ENCODE results near the gene C1orf53. TPM values are rescaled to one million over a fixed set of nuclear protein-coding genes. Genes with fewer than 3 reads are reported as not detected.

Gene C1orf53
- total RNA-seq, 3 donors from 2014 or later (not counting 1 experiment from before 2014, with no cell fraction given): not detected

GRCh38 chr1:197905699-197906351, 3.4 kb downstream of the C1orf53 start:
- ATAC-seq (no peak), DNase-seq (no peak)
- Histone ChIP-seq H3K4me1 (ENCODE audit: control insufficient read depth, insufficient read depth, low read length) (peaks cover 19% of the 10 kb centered on the region), H3K9me3 (ENCODE audit: control insufficient read depth, insufficient read depth, low read length) (no peaks in the 10 kb centered on the region), H3K4me3 (ENCODE audit: low read length) (no peak overlapping the region), H3K36me3 (ENCODE audit: control insufficient read depth, insufficient read depth, low read length) (no peaks in the 10 kb centered on the region), H3K27me3 (ENCODE audit: control insufficient read depth, insufficient read depth, low read length) (peaks cover 55% of the 10 kb centered on the region), H3K27ac (ENCODE audit: low read length) (no peak overlapping the region)
- no peak for TF ChIP-seq CTCF (IDR thresholded peaks at IDR 0.05)
- H3K4me3 Mint-ChIP-seq: no peak overlapping the region
- H3K27me3 Mint-ChIP-seq (ENCODE audit: low read depth in 2 of 2): peaks cover 48 to 71% of the 10 kb centered on the region in 2 donors
- H3K4me1 Mint-ChIP-seq: peaks cover 38 to 39% of the 10 kb centered on the region in 2 donors
- WGBS (ENCODE audit: insufficient coverage): 44% methylated on average over 3 of the region's 5 CpGs
- intact Hi-C loops (cut with micrococcal nuclease): no loop called here
- no peaks in the 10 kb centered on the region for H3K9me3 Mint-ChIP-seq
- H3K27ac Mint-ChIP-seq: no peak overlapping the region
- H3K36me3 Mint-ChIP-seq: no peaks in the 10 kb centered on the region

DNA sequence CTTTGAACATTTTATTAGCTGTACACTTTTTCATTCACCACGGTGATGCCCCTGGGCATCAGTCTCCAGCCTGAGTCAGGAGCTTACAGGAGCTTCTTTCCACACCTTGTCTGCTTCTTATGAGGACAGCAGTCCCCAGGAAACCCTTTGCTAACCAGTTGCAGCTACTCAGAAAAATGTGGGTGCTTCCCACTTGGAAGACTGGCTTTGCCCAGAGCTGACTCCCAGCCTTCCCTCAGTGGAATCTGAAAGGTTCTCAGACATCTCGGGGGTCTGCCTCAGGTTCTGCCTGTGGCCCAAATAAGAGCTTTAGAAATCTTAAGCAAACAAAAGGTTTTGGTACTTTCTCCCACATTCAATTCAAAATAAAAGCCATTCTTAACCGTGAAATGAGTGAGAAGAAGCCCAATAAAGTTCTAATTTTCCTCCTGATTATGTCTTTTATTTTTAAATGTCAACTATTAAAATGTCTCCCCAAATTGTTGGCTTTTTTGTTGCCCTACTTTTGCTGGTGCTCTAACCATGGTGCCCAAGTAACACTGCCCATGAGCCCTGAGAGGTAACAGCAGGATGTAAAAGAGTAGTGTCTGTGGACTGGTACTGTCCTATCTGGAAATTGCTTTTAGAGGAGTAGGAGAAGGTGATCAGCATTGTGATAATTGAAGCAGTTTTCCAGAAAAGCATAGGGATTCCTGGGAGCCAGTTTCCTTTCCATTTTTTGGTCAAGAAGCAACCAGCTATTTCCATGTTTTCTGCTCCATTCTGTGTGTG, 5.6 kb downstream of the C1orf53 start:
- Histone ChIP-seq H3K4me1 (ENCODE audit: control insufficient read depth, insufficient read depth, low read length) (peaks cover 36% of the 10 kb centered on the region), H3K27me3 (ENCODE audit: control insufficient read depth, insufficient read depth, low read length) (peaks cover 76% of the 10 kb centered on the region), H3K4me3 (ENCODE audit: low read length) (no peak overlapping the region), H3K27ac (ENCODE audit: low read length) (no peak overlapping the region), H3K36me3 (ENCODE audit: control insufficient read depth, insufficient read depth, low read length) (no peaks in the 10 kb centered on the region), H3K9me3 (ENCODE audit: control insufficient read depth, insufficient read depth, low read length) (no peaks in the 10 kb centered on the region)
- intact Hi-C loops (cut with micrococcal nuclease): no loop called here
- peaks cover 43 to 48% of the 10 kb centered on the region in 2 donors for H3K4me1 Mint-ChIP-seq
- no peaks in the 10 kb centered on the region for H3K36me3 Mint-ChIP-seq
- ATAC-seq (no peak), DNase-seq (no peak)
- WGBS (ENCODE audit: insufficient coverage): 11% methylated on average over 2 of the region's 3 CpGs
- H3K9me3 Mint-ChIP-seq: no peaks in the 10 kb centered on the region
- no peak overlapping the region for H3K4me3 Mint-ChIP-seq
- H3K27ac Mint-ChIP-seq: no peak overlapping the region
- no peak for TF ChIP-seq CTCF (IDR thresholded peaks at IDR 0.05)
- peaks cover 63 to 86% of the 10 kb centered on the region in 2 donors for H3K27me3 Mint-ChIP-seq (ENCODE audit: low read depth in 2 of 2)

- Mint-ChIP-seq H3K4me3 (no peak overlapping the region), H3K27ac (no peak overlapping the region), H3K36me3 (no peaks in the 10 kb centered on the region), H3K4me1 (peaks cover 39 to 47% of the 10 kb centered on the region in 2 donors), H3K9me3 (no peaks in the 10 kb centered on the region), H3K27me3 (ENCODE audit: low read depth in 2 of 2) (peaks cover 70 to 87% of the 10 kb centered on the region in 2 donors)
- intact Hi-C loops (cut with micrococcal nuclease): no loop called here
- Histone ChIP-seq H3K4me3 (ENCODE audit: low read length) (no peak overlapping the region), H3K27me3 (ENCODE audit: control insufficient read depth, insufficient read depth, low read length) (peaks cover 79% of the 10 kb centered on the region), H3K9me3 (ENCODE audit: control insufficient read depth, insufficient read depth, low read length) (no peaks in the 10 kb centered on the region), H3K4me1 (ENCODE audit: control insufficient read depth, insufficient read depth, low read length) (peaks cover 40% of the 10 kb centered on the region), H3K36me3 (ENCODE audit: control insufficient read depth, insufficient read depth, low read length) (no peaks in the 10 kb centered on the region), H3K27ac (ENCODE audit: low read length) (no peak overlapping the region)
- no peak for TF ChIP-seq CTCF (IDR thresholded peaks at IDR 0.05)
- WGBS (ENCODE audit: insufficient coverage): 5% methylated on average over 14 of the region's 14 CpGs
- no peak for ATAC-seq
- peak in 1 of 2 donors; percentile 36 for DNase-seq
These were observed 6.3 kb downstream of the C1orf53 start for GRCh38 chr1:197908716-197909220.

All from natural killer cell (primary cell).